ENCODE data around the gene PSMA5. TPM values are rescaled to one million over a fixed set of nuclear protein-coding genes. Genes with fewer than 3 reads are reported as not detected.

The PSMA5 gene
- total and polyA plus RNA-seq, 2 of the 13 experiments (the other 11 are each of a cell fraction or from before 2014, with no cell fraction given) = 140 to 169 TPM

GRCh38 chr1:109425391-109426280 is 612 bp downstream of the PSMA5 start (continued):
- TF ChIP-seq HNF1B (CRISPR knock-in tag; IDR thresholded peaks at IDR 0.05) = 0 out of 2 replicates have a peak, but pooled peaks have one; percentile 7
- peak; percentile 18; the same call in 1 of the 2 replicates for TF ChIP-seq ETV6 (CRISPR knock-in tag; conservative IDR thresholded peaks at IDR 0.05)
- TF ChIP-seq SOX6 (IDR thresholded peaks at IDR 0.05) = no peak
- no peak for TF ChIP-seq SOX6 (CRISPR knock-in tag; IDR thresholded peaks at IDR 0.05)
- TF ChIP-seq TBL1XR1 (IDR thresholded peaks at IDR 0.05; ENCODE audit: borderline replicate concordance, low read length, partially characterized antibody) = no peak
- no peak for TF ChIP-seq FOXP1 (IDR thresholded peaks at IDR 0.05)
- TF ChIP-seq FOXP1 (CRISPR knock-in tag; IDR thresholded peaks at IDR 0.05) = no peak
- no peak for TF ChIP-seq DDIT3 (CRISPR knock-in tag; IDR thresholded peaks at IDR 0.05)
- TF ChIP-seq KAT7 (CRISPR knock-in tag; IDR thresholded peaks at IDR 0.05; ENCODE audit: borderline replicate concordance) = no peak
- TF ChIP-seq AHR (CRISPR knock-in tag; IDR thresholded peaks at IDR 0.05) = peak; percentile 23; the same call in 1 of the 2 replicates
- TF ChIP-seq TAF15 (IDR thresholded peaks at IDR 0.05; ENCODE audit: low read depth, low read length, poor library complexity, severe bottlenecking) = peak; percentile 46
- no peak for TF ChIP-seq TBX2 (CRISPR knock-in tag; IDR thresholded peaks at IDR 0.05; ENCODE audit: borderline replicate concordance)
- no peak for TF ChIP-seq ZNF354B (CRISPR knock-in tag; IDR thresholded peaks at IDR 0.05)
- TF ChIP-seq ZNF235 (CRISPR knock-in tag; IDR thresholded peaks at IDR 0.05; ENCODE audit: borderline replicate concordance) = 0 out of 2 replicates have a peak, but pooled peaks have one; percentile 21
- peak; percentile 36; the same call in 1 of the 2 replicates for TF ChIP-seq NR2F2 (IDR thresholded peaks at IDR 0.05; ENCODE audit: borderline replicate concordance, low read depth)
- no peak for TF ChIP-seq RAD51 (IDR thresholded peaks at IDR 0.05; ENCODE audit: borderline replicate concordance)
- TF ChIP-seq ARID3A (IDR thresholded peaks at IDR 0.05; ENCODE audit: low read depth, low read length) = no peak
- TF ChIP-seq ETS1 (CRISPR knock-in tag; IDR thresholded peaks at IDR 0.05) = no peak; the same call in 1 of the 2 replicates
- no peak for TF ChIP-seq ZBTB1 (CRISPR knock-in tag; IDR thresholded peaks at IDR 0.05; ENCODE audit: borderline replicate concordance)
- TF ChIP-seq ATRX (CRISPR knock-in tag; IDR thresholded peaks at IDR 0.05; ENCODE audit: borderline replicate concordance) = no peak
- peak; percentile 56; the same call in 1 of the 2 replicates for TF ChIP-seq RXRA (CRISPR knock-in tag; IDR thresholded peaks at IDR 0.05)
- TF ChIP-seq MED13 (CRISPR knock-in tag; IDR thresholded peaks at IDR 0.05) = no peak
- TF ChIP-seq XRCC5 (optimal IDR thresholded peaks at IDR 0.05; ENCODE audit: low read length) = no peak
- TF ChIP-seq ZNF296 (CRISPR knock-in tag; conservative IDR thresholded peaks at IDR 0.05) = no peak
- peak; percentile 20; the same call in 1 of the 2 replicates for TF ChIP-seq ZC3H4 (CRISPR knock-in tag; IDR thresholded peaks at IDR 0.05; ENCODE audit: borderline replicate concordance)
